ENCODE measurements around the gene SPTBN2.

The SPTBN2 gene

GRCh38 chr11:66637557-66638176 lies 91.3 kb downstream of the SPTBN2 start:
- no peak for DNase-seq

GRCh38 chr11:66636411-66636810 lies 92.6 kb downstream of the SPTBN2 start:
- no peak for DNase-seq

All from activated CD4-positive, alpha-beta T cell treated with anti-CD3 and anti-CD28 coated beads, Interleukin-2, amount 50 U/mL, for 1 hour (primary cell).